Left ventricle myocardium inferior (tissue), 1 donor: Measurements from ENCODE around the gene ALDH3A2. TPM values are rescaled to one million over a fixed set of nuclear protein-coding genes. Genes with fewer than 3 reads are reported as not detected.
A peak's percentile ranks its signal among the peaks of the same experiment; 100 is the strongest.

ENCODE experiments used
- DNase-seq: peaks from one replicate; pipeline ENCODE4 v3.0.0-alpha.2; 2020
- H3K27ac ChIP-seq: fragments of 200-600 bp; replicated peaks from 2 replicates; pipeline ENCODE4 v1.8.0; 2021
- H3K27me3 ChIP-seq: fragments of 200-600 bp; 2 replicates; pipeline ENCODE4 v1.8.0; 2021; ENCODE audit warnings: low read depth
- H3K36me3 ChIP-seq: fragments of 200-600 bp; 2 replicates; pipeline ENCODE4 v1.8.0; 2021
- H3K4me1 ChIP-seq: fragments of 200-600 bp; 2 replicates; pipeline ENCODE4 v1.8.0; 2021
- H3K4me3 ChIP-seq: fragments of 200-600 bp; 2 replicates; pipeline ENCODE4 v1.8.0; 2021; ENCODE audit warnings: mild to moderate bottlenecking, moderate library complexity
- H3K9me3 ChIP-seq: fragments of 200-600 bp; replicated peaks from 2 replicates; pipeline ENCODE4 v1.8.0; 2021
- intact Hi-C: fragments of 100-400 bp; cut with micrococcal nuclease; formaldehyde crosslinking; loops from one replicate; pipeline ENCODE4 v1.11.0; 2022
- total RNA-seq: library from RNA; stranded (reverse); fragmentation: NEBNext Ultra II Directional; extraction: Animal tissue kit (Norgen Biotek cat#: 25700); gene quantifications from one replicate; pipeline ENCODE4 v1.2.1, GENCODE V29; 2021
- TF ChIP-seq, protein P1 (sequence below): fragments of 200-600 bp; IDR thresholded peaks from 2 replicates; pipeline ENCODE4 v1.8.0; 2021; ENCODE audit warnings: antibody characterized with exemption, mild to moderate bottlenecking, borderline replicate concordance
- donor health status: DM: no; HTN: yes; CAD: no; lungs with severe emphysema.

ALDH3A2 gene
- total RNA-seq, 1 donor from 2014 or later: 65.2 TPM

DNA sequence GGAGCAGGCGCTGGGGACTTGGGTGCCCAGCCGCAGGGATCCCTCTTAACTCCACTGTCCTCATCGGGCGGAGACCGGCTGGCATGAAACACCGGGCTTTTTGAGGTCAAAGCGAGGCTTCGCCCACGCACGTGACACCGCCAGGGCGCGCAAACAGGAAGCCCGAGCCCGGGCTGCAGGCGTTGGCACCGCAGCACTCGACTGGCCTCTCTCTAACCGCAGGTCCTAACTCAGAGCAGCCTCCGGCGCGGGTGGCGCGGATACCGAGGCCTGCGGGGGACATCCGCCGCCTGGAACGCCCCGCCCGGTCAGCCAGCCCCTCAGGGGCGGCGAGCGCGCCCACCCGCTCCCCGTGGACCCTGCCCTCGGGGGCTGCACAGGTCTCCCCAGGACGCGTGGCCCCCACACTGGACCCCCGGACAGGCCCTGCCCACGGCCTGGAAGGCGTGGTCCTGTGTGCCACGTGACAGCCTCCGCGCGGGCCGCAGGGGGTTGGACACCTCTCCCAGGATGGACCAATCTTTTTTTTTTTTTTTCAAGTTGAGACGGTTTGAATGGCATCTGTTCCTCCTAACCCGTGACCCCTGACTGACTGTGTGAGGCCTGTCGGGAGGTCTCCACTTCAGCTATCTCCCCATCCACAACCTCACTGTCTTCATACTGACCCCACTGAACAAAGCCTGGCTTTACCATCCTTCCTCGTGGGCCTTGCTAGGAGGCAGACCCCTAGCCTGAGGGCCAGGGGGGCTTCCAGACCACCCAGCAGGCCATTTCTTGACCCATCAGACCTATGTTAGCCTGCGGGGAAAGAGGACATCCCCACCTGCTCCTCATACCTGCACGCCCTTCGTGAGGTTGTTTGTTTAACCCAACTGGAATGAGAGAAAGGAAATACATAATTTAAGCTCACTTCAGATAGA is 76.2 kb downstream of the ALDH3A2 start:
- Histone ChIP-seq H3K36me3 (no peaks in the 10 kb centered on the region), H3K4me3 (peak overlapping the region; percentile 49), H3K4me1 (peaks cover 53% of the 10 kb centered on the region), H3K27me3 (no peaks in the 10 kb centered on the region), H3K27ac (peak overlapping the region; percentile 60), H3K9me3 (no peaks in the 10 kb centered on the region)
- peak; percentile 62 for DNase-seq
- TF ChIP-seq, protein P1, sequence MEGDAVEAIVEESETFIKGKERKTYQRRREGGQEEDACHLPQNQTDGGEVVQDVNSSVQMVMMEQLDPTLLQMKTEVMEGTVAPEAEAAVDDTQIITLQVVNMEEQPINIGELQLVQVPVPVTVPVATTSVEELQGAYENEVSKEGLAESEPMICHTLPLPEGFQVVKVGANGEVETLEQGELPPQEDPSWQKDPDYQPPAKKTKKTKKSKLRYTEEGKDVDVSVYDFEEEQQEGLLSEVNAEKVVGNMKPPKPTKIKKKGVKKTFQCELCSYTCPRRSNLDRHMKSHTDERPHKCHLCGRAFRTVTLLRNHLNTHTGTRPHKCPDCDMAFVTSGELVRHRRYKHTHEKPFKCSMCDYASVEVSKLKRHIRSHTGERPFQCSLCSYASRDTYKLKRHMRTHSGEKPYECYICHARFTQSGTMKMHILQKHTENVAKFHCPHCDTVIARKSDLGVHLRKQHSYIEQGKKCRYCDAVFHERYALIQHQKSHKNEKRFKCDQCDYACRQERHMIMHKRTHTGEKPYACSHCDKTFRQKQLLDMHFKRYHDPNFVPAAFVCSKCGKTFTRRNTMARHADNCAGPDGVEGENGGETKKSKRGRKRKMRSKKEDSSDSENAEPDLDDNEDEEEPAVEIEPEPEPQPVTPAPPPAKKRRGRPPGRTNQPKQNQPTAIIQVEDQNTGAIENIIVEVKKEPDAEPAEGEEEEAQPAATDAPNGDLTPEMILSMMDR: no peak
- intact Hi-C loops: no loop called here

DNA sequence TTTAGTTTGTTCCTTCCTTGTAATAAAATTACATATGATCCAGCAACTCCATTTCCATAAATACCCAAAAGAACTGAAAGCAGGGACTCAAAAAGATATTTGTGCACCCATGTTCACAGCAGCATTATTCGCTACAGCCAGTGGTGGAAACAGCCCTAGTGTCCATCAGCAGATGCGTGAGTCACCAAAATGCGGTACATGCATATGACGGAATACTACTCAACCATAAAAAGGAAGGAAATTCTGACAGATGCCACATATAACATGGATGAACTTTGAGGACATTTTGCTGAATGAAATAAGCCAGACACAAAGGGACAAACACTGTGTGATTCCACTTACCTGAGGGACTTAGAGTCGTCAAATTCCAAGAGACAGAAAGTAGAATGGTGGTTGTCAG is 76.9 kb downstream of the ALDH3A2 start:
- TF ChIP-seq, protein P1: no peak
- Histone ChIP-seq H3K9me3 (no peaks in the 10 kb centered on the region), H3K27ac (peak overlapping the region; percentile 94), H3K27me3 (no peaks in the 10 kb centered on the region), H3K4me1 (peaks cover 49% of the 10 kb centered on the region), H3K4me3 (no peak overlapping the region), H3K36me3 (no peaks in the 10 kb centered on the region)
- intact Hi-C loops: no loop called here
- DNase-seq: no peak

DNA sequence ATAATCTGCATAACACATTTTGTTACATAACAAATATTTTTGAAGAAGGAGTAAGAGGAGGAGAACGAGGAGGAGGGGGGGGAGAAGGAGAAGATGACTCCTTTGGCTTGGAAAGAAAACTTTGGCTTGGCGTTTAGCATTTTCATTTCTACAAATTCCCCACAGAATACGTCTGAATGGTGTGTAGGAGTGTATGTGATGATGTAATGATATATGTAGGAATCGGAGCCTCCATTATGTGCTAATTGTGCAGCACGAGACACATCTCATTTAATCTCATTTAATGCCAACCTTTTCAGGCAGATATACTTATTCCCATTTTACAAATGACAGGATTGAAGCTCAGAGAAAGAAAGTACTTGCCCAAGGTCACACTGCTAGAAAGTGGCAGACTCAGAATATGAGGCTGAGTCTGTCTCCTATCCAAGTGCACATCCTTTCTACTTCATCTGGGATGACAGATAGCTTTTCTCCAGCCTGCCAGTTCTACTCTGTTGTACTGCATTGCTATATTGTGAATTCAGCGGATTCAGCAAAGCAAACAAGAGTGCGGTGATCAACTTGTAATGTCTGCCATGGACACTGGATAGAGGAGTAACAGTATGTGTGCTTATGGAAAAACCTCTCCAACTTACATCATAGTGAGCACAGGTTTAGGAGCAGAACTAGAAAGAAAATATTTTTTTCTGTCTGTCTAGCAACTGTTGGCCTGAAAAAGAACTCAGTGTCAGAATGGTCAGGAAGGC is 78.3 kb downstream of the ALDH3A2 start:
- no peak for DNase-seq
- no peaks in the 10 kb centered on the region for H3K27me3 ChIP-seq
- no peaks in the 10 kb centered on the region for H3K9me3 ChIP-seq
- intact Hi-C loops: no loop called here
- peak overlapping the region; percentile 94 for H3K27ac ChIP-seq
- no peak overlapping the region for H3K4me3 ChIP-seq
- TF ChIP-seq, protein P1: no peak
- H3K36me3 ChIP-seq: no peaks in the 10 kb centered on the region
- H3K4me1 ChIP-seq: peaks cover 44% of the 10 kb centered on the region

Other genes with a start within 250 kb of the ALDH3A2 start
- 1.6 TPM for gene RNF112, start 237.5 kb upstream of the ALDH3A2 start, total RNA-seq
- gene SLC47A1, start 114.9 kb upstream of the ALDH3A2 start, total RNA-seq: 12.9 TPM
- gene SLC47A2, start 67.8 kb downstream of the ALDH3A2 start, total RNA-seq: not detected
- not detected for gene ALDH3A1, start 99.5 kb downstream of the ALDH3A2 start, total RNA-seq
- 19.1 TPM for gene ULK2, start 219.2 kb downstream of the ALDH3A2 start, total RNA-seq